NCI-H1105 (cell line): Measurements from ENCODE around the gene SWSAP1.
A peak's percentile ranks its signal among the peaks of the same experiment; 100 is the strongest.

Experiments
- DNase-seq: peaks from one replicate; lab custom pipeline; 2025; lab: John Stamatoyannopoulos, UW

The SWSAP1 gene

GRCh38 chr19:11408591-11408990, 34.1 kb downstream of the SWSAP1 start:
- no peak for DNase-seq

- DNase-seq, result no peak
These were observed 36.2 kb downstream of the SWSAP1 start for GRCh38 chr19:11410682-11411081.

GRCh38 chr19:11414544-11414943, 40.1 kb downstream of the SWSAP1 start:
- DNase-seq, result no peak

GRCh38 chr19:11416346-11417052, 42.0 kb downstream of the SWSAP1 start:
- no peak for DNase-seq

- DNase-seq, result no peak
These were observed 43.7 kb downstream of the SWSAP1 start for GRCh38 chr19:11418094-11418548.

GRCh38 chr19:11418549-11419506, 44.4 kb downstream of the SWSAP1 start, which contains the start of gene RGL3:
Gene RGL3, minus strand, starts transcription at chr19:11419314. Its CDS starts 36 bp downstream, at chr19:11419278.
- DNase-seq, result peak; percentile 9

- DNase-seq, result peak; percentile 15
These were observed 46.2 kb downstream of the SWSAP1 start for GRCh38 chr19:11420429-11421370.

- DNase-seq, result peak; percentile 27
These were observed 47.1 kb downstream of the SWSAP1 start for GRCh38 chr19:11421371-11422098.

GRCh38 chr19:11422163-11423065, 47.9 kb downstream of the SWSAP1 start:
- no peak for DNase-seq

GRCh38 chr19:11423164-11423790, 48.8 kb downstream of the SWSAP1 start:
- no peak for DNase-seq

GRCh38 chr19:11423791-11424181, 49.3 kb downstream of the SWSAP1 start:
- DNase-seq, result no peak
